GM18519 (cell line): Measurements from ENCODE around the gene GSTA3.
"Not testable (repeated sequence)": the region's sequence is repeated elsewhere in the genome, so short reads cannot be mapped to it uniquely, and the experiment has no call there.

Source experiments
- ATAC-seq: cut with Tn5 transposase; IDR thresholded peaks from one replicate; pipeline ENCODE4 v1.9.1; 2021; ENCODE audit warnings: mild to moderate bottlenecking, moderate library complexity; ENCODE audit not compliant: unreplicated experiment, low FRiP score

Gene GSTA3

GRCh38 chr6:52870335-52871091, 39.0 kb downstream of the GSTA3 start:
- not testable (repeated sequence) for ATAC-seq

- not testable (repeated sequence) for ATAC-seq
Measured at GRCh38 chr6:52868899-52869298, 40.6 kb downstream of the GSTA3 start.

- ATAC-seq = no peak
Measured at GRCh38 chr6:52868240-52868639, 41.3 kb downstream of the GSTA3 start.

GRCh38 chr6:52861151-52861550, 48.3 kb downstream of the GSTA3 start:
- ATAC-seq = not testable (repeated sequence)

- ATAC-seq = no peak
Measured at GRCh38 chr6:52858416-52858815, 51.1 kb downstream of the GSTA3 start.

- ATAC-seq = not testable (repeated sequence)
Measured at GRCh38 chr6:52856137-52856536, 53.4 kb downstream of the GSTA3 start.

GRCh38 chr6:52849137-52849536, 60.4 kb downstream of the GSTA3 start:
- no peak for ATAC-seq
